D341Med (cell line): ENCODE data around the gene MCM5.
"Not testable (repeated sequence)": the region's sequence is repeated elsewhere in the genome, so short reads cannot be mapped to it uniquely, and the experiment has no call there.

ENCODE experiments used
- DNase-seq: peaks from one replicate; pipeline ENCODE4 v3.0.0; 2012; ENCODE audit warnings: low spot score

The MCM5 gene

GRCh38 chr22:35432228-35432905 lies 32.4 kb downstream of the MCM5 start:
- DNase-seq: no peak

- DNase-seq: no peak
Measured at GRCh38 chr22:35434061-35434710, 34.2 kb downstream of the MCM5 start.

- no peak for DNase-seq
Measured at GRCh38 chr22:35435201-35435740, 35.3 kb downstream of the MCM5 start.

GRCh38 chr22:35436421-35436820 lies 36.5 kb downstream of the MCM5 start:
- no peak for DNase-seq

GRCh38 chr22:35437049-35437448 lies 37.1 kb downstream of the MCM5 start:
- no peak for DNase-seq

- DNase-seq: not testable (repeated sequence)
Measured at GRCh38 chr22:35438673-35439364, 38.9 kb downstream of the MCM5 start.

GRCh38 chr22:35439365-35439717 lies 39.4 kb downstream of the MCM5 start:
- no peak for DNase-seq

- DNase-seq: no peak
Measured at GRCh38 chr22:35440129-35440528, 40.2 kb downstream of the MCM5 start.

GRCh38 chr22:35441489-35442100 lies 41.7 kb downstream of the MCM5 start:
- no peak for DNase-seq

- peak; percentile 85 for DNase-seq
Measured at GRCh38 chr22:35442471-35442870, 42.5 kb downstream of the MCM5 start.

- no peak for DNase-seq
Measured at GRCh38 chr22:35443338-35443737, 43.4 kb downstream of the MCM5 start.

- no peak for DNase-seq
Measured at GRCh38 chr22:35443790-35444684, 44.1 kb downstream of the MCM5 start.

GRCh38 chr22:35444685-35445399 lies 44.9 kb downstream of the MCM5 start:
- no peak for DNase-seq

GRCh38 chr22:35445933-35446332 lies 46.0 kb downstream of the MCM5 start:
- DNase-seq: no peak

GRCh38 chr22:35446365-35446764 lies 46.4 kb downstream of the MCM5 start:
- DNase-seq: no peak

- no peak for DNase-seq
Measured at GRCh38 chr22:35448523-35448922, 48.6 kb downstream of the MCM5 start.

GRCh38 chr22:35449829-35450689 lies 50.1 kb downstream of the MCM5 start:
- no peak for DNase-seq

- no peak for DNase-seq
Measured at GRCh38 chr22:35450824-35451569, 51.1 kb downstream of the MCM5 start.

GRCh38 chr22:35451592-35451991 lies 51.7 kb downstream of the MCM5 start:
- peak; percentile 77 for DNase-seq
